ENCODE data around the gene DNAJC3.

The DNAJC3 gene

GRCh38 chr13:95741584-95742563 is 64.9 kb downstream of the DNAJC3 start:
- H3K27ac ChIP-seq (replicated peaks): no peak overlapping the region
- no peak for TF ChIP-seq POLR2AphosphoS5 (IDR thresholded peaks at IDR 0.05; ENCODE audit: low read depth)
- TF ChIP-seq, protein P1, sequence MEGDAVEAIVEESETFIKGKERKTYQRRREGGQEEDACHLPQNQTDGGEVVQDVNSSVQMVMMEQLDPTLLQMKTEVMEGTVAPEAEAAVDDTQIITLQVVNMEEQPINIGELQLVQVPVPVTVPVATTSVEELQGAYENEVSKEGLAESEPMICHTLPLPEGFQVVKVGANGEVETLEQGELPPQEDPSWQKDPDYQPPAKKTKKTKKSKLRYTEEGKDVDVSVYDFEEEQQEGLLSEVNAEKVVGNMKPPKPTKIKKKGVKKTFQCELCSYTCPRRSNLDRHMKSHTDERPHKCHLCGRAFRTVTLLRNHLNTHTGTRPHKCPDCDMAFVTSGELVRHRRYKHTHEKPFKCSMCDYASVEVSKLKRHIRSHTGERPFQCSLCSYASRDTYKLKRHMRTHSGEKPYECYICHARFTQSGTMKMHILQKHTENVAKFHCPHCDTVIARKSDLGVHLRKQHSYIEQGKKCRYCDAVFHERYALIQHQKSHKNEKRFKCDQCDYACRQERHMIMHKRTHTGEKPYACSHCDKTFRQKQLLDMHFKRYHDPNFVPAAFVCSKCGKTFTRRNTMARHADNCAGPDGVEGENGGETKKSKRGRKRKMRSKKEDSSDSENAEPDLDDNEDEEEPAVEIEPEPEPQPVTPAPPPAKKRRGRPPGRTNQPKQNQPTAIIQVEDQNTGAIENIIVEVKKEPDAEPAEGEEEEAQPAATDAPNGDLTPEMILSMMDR (IDR thresholded peaks at IDR 0.05; ENCODE audit: insufficient read depth, low read length): no peak
- no peak for TF ChIP-seq REST (IDR thresholded peaks at IDR 0.05; ENCODE audit: insufficient replicate concordance, low read depth)
- TF ChIP-seq SPI1 (IDR thresholded peaks at IDR 0.05; ENCODE audit: borderline replicate concordance, low read depth): no peak
- TF ChIP-seq GABPA (IDR thresholded peaks at IDR 0.05; ENCODE audit: low read depth): no peak
- no peak overlapping the region for H3K4me3 ChIP-seq (replicated peaks; ENCODE audit: insufficient read depth, low read length)
- no peak for DNase-seq (ENCODE audit: low read depth in 1 of 2, low spot score in 1 of 2)
- H3K27me3 ChIP-seq (ENCODE audit: insufficient read depth, poor library complexity, severe bottlenecking): no peaks in the 10 kb centered on the region

GRCh38 chr13:95743192-95743591 is 66.3 kb downstream of the DNAJC3 start:
- TF ChIP-seq REST (IDR thresholded peaks at IDR 0.05; ENCODE audit: insufficient replicate concordance, low read depth): no peak
- no peak for TF ChIP-seq SPI1 (IDR thresholded peaks at IDR 0.05; ENCODE audit: borderline replicate concordance, low read depth)
- no peak for TF ChIP-seq GABPA (IDR thresholded peaks at IDR 0.05; ENCODE audit: low read depth)
- no peak for TF ChIP-seq POLR2AphosphoS5 (IDR thresholded peaks at IDR 0.05; ENCODE audit: low read depth)
- TF ChIP-seq, protein P1 (IDR thresholded peaks at IDR 0.05; ENCODE audit: insufficient read depth, low read length): no peak
- Histone ChIP-seq H3K4me3 (replicated peaks; ENCODE audit: insufficient read depth, low read length) (no peak overlapping the region), H3K27ac (replicated peaks) (no peak overlapping the region), H3K27me3 (ENCODE audit: insufficient read depth, poor library complexity, severe bottlenecking) (no peaks in the 10 kb centered on the region)
- no peak for DNase-seq (ENCODE audit: low read depth in 1 of 2, low spot score in 1 of 2)

DNA sequence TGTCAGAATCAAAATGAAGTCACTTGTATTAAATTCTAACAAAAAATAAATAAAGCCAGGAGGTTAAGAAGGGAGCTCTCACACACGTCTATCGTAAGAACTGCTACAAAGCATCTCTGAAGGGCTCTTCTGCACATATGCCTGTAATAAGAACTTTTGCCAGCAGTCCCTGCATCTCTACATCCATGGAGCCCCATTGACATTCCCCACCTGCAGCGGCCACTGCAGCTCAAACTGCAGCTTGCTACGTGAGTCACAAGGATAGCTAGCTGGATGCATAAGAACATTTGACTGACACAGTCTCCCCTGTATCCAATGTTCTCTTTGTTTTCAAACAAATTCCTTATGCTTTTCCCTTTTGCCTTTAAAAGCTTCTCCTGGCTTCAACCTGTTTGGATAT is 68.3 kb downstream of the DNAJC3 start:
- Histone ChIP-seq H3K27ac (replicated peaks) (no peak overlapping the region), H3K27me3 (ENCODE audit: insufficient read depth, poor library complexity, severe bottlenecking) (no peaks in the 10 kb centered on the region), H3K4me3 (replicated peaks; ENCODE audit: insufficient read depth, low read length) (no peak overlapping the region)
- DNase-seq (ENCODE audit: low read depth in 1 of 2, low spot score in 1 of 2): no peak
- TF ChIP-seq SPI1 (IDR thresholded peaks at IDR 0.05; ENCODE audit: borderline replicate concordance, low read depth): no peak
- TF ChIP-seq GABPA (IDR thresholded peaks at IDR 0.05; ENCODE audit: low read depth): no peak
- TF ChIP-seq, protein P1 (IDR thresholded peaks at IDR 0.05; ENCODE audit: insufficient read depth, low read length): no peak
- TF ChIP-seq POLR2AphosphoS5 (IDR thresholded peaks at IDR 0.05; ENCODE audit: low read depth): no peak
- TF ChIP-seq REST (IDR thresholded peaks at IDR 0.05; ENCODE audit: insufficient replicate concordance, low read depth): no peak
